C4-2B (cell line): ENCODE measurements around the gene PIK3R3.

ENCODE experiments used
- H3K27ac ChIP-seq: fragments of 450-650 bp; 2 replicates; pipeline ENCODE4 v1.5.1; 2017
- CTCF ChIP-seq: fragments of 450-650 bp; conservative IDR thresholded peaks from 2 replicates; pipeline ENCODE4 v1.5.1; 2017; ENCODE audit warnings: mild to moderate bottlenecking
- ZFX ChIP-seq: fragments of 450-650 bp; IDR thresholded peaks from 2 replicates; pipeline ENCODE4 v1.6.1; 2017

PIK3R3 gene

GRCh38 chr1:46131093-46131492 lies 1.3 kb downstream of the PIK3R3 start:
- peak overlapping the region; percentile 99; the same call in 1 of the 2 replicates for H3K27ac ChIP-seq
- TF ChIP-seq CTCF (no peak), ZFX (no peak)

GRCh38 chr1:46130606-46131005 lies 1.8 kb downstream of the PIK3R3 start:
- TF ChIP-seq CTCF: no peak
- TF ChIP-seq ZFX: no peak
- no peak overlapping the region for H3K27ac ChIP-seq

GRCh38 chr1:46130121-46130520 lies 2.3 kb downstream of the PIK3R3 start:
- TF ChIP-seq CTCF (peak; percentile 14; the same call in 1 of the 2 replicates), ZFX (no peak)
- H3K27ac ChIP-seq: no peak overlapping the region

- TF ChIP-seq CTCF (no peak), ZFX (no peak)
- peak overlapping the region; percentile 23; the same call in 1 of the 2 replicates for H3K27ac ChIP-seq
These were observed 4.1 kb downstream of the PIK3R3 start for GRCh38 chr1:46128344-46128743.

- no peak for TF ChIP-seq ZFX
- no peak for TF ChIP-seq CTCF
- H3K27ac ChIP-seq: no peak overlapping the region
These were observed 13.6 kb downstream of the PIK3R3 start for GRCh38 chr1:46118856-46119255.

- TF ChIP-seq CTCF: no peak
- no peak for TF ChIP-seq ZFX
- H3K27ac ChIP-seq: no peak overlapping the region
These were observed 14.5 kb downstream of the PIK3R3 start for GRCh38 chr1:46117810-46118494.

- TF ChIP-seq CTCF (no peak), ZFX (no peak)
- no peak overlapping the region for H3K27ac ChIP-seq
These were observed 17.4 kb downstream of the PIK3R3 start for GRCh38 chr1:46114925-46115603.
